ENCODE results near the gene MAP3K2.
"Not testable (repeated sequence)": the region's sequence is repeated elsewhere in the genome, so short reads cannot be mapped to it uniquely, and the experiment has no call there.

MAP3K2 gene

DNA sequence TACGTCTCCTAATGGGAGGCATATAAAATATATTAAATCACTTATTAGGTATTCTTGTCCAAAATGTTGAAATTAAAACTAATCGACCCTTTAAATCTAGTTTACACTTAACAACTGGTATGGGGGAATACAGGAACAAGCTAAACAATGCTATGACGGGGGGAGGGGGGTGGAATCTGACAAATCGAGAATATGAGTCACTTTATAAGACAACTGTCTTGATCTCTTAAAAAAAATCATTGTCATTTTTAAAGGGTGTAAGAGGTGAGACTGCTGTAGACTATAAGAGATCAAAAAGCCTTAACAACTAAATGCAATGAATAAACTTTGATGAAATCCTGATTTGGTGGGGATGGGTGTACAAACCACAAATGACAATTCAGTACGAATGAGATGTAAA lies 6.0 kb downstream of the MAP3K2 start:
- DNase-seq: no peak

- no peak for DNase-seq
These were observed 7.9 kb downstream of the MAP3K2 start for GRCh38 chr2:127379712-127380355.

DNA sequence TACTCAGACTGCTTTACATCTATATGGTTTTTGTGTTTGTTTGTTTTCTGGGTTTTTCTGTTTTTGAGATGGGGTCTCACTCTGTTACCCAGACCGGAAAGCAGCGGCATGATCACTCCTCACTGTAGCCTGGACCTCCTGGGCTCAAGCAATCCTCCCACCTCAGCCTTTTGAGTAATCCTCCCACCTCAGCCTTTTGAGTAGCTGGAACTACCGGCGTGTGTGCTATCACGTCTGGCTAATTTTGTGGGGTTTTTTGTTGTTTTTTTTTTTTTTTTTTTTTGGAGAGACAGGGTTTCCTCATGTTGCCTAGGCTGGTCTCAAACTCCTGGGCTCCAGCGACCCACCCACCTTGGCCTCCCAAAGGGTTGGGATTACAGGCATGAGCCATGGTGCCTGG lies 9.1 kb downstream of the MAP3K2 start:
- DNase-seq: no peak

- no peak for DNase-seq
These were observed 10.5 kb downstream of the MAP3K2 start for GRCh38 chr2:127377262-127377661.

DNA sequence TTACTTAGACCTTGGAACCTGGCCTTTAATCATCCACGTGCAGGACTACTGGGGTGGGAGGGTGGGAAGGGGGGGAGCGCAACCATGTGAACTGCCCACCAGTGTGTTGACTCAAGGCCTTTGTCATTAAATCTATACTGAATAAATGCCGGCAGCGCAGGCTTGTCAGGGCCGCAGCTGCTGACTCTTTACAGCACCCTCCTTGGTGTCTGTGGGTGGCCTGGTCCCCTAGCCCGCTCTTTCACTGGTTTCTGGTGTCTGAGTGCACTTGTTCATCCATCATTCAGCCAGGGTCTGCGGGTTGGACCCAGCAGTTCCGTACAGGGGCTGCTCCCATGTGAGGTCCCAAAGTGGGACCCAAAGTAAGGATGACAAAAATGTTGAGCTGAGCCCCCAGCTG lies 11.5 kb downstream of the MAP3K2 start:
- DNase-seq: no peak

DNA sequence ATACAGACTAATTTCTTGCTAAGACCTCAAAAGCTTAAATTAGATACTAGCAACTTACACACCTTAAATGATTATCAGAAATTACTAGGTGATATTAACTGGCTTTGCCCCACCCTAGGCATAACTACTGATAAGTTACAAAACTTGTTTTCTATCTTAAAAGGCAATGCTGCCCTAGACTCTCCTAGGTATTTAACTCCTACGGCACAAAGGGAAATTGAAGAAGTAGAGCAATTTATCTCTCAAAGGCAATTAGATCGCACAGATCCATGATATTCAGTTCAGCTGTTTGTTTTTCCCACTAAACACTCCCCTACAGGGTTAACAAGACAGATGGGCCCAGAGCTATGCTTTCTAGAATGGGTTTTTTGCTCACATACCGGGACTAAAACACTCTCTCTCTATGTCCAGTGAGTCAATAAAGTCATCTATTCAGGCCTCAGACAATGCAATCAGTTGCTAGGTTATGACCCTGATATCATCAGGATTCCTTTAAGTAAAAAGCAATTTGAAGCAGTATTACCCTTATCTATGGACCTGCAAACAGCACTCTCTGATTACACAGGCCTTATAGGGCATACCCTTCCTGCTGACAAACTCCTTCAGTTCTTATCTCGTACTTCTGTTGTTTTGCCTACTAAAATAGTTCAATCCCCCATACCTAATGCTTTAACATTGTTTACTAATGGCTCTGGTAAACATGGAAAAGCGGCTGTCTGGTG lies 14.3 kb downstream of the MAP3K2 start:
- no peak for DNase-seq

GRCh38 chr2:127371037-127371436 lies 16.7 kb downstream of the MAP3K2 start:
- no peak for DNase-seq

DNA sequence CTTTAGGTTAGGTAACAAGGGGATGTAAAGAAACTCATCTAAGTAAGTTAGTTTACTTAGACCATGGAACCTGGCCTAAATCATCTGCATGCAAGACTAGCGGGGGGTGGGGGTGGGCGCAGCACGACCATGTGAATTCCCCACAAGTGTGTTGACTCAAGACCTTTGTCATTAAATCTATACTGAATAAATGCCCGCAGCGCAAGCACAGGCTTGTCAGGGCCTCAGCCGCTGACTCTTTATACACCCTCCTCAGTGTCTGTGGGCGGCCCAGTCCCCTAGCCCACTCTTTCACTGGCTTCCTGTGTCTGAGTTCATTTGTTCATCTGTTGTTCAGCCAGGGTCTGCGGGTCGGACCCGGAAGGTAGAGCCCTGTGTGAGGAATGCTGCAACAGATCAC lies 17.8 kb downstream of the MAP3K2 start:
- DNase-seq: no peak

GRCh38 chr2:127365211-127365643 lies 22.5 kb downstream of the MAP3K2 start:
- peak; percentile 29 for DNase-seq

- peak; percentile 64 for DNase-seq
These were observed 24.8 kb downstream of the MAP3K2 start for GRCh38 chr2:127362971-127363370.

GRCh38 chr2:127361929-127362885 lies 25.6 kb downstream of the MAP3K2 start:
- no peak for DNase-seq

- DNase-seq: no peak
These were observed 27.5 kb downstream of the MAP3K2 start for GRCh38 chr2:127360242-127360641.

- no peak for DNase-seq
These were observed 28.3 kb downstream of the MAP3K2 start for GRCh38 chr2:127359520-127359919.

GRCh38 chr2:127358971-127359370 lies 28.8 kb downstream of the MAP3K2 start:
- DNase-seq: no peak

- DNase-seq: peak; percentile 55
These were observed 29.7 kb downstream of the MAP3K2 start for GRCh38 chr2:127358044-127358443.

DNA sequence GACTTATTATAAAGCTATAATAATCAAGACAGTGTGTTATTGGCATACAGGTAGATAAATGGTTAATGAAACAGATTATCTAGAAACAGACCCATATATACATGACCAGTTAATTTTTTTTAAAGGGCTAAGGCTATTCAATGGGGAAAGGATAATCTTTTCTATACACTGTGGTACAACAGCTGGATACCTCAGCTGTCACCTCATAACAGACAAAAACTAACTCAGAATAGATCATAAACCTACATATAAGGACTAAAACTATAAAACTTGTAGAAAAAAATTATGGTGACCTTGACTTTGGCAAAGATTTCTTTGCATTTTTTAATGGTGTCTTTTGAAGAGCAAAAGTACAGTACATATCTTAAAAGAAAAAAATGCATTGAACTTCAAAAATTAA lies 30.2 kb downstream of the MAP3K2 start:
- DNase-seq: no peak

DNA sequence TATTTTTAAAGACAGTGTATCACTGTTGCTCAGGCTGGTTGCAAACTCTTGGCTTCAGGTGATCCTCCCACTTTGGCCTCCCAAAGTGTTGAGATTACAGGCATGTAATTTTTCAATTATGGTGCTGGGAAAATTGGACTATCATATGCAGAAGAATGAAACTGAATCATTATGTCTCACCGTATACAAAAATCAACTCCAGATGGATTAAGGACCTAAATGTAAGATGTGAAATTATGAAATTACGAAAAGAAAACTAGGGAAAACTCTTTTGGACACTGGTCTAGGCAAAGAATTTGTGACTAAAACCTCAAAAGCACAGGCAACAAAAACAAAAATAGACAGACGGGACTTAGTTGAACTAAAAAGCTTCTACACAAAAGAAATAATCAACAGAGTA lies 31.2 kb downstream of the MAP3K2 start:
- DNase-seq: no peak

DNA sequence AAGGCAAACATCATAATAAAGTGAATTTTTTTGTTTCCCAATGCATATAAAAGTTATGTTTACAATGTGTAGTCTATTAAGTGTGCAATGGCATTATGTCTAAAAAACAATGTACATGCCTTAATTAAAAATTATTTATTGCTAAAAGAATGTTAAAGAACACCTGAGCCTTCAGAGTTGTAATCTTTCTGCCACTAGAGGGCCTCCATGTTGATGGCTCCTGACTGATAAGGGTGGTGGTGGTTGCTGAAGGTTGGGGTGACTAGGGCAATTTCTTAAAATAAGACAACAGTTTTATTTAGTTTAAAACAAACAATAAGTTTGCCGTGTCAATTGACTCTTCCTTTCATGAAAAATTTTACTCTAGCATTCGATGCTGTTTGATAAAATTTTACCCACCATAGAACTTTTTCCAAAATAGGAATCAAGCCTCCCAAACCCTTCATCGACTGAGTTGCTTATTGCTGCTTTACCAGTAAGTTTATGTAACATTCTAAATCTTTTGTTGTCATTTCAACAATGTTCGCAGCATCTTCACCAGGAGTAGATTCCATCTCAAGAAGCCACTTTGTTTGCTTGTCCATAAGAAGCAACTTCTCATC lies 32.3 kb downstream of the MAP3K2 start:
- DNase-seq: no peak

- not testable (repeated sequence) for DNase-seq
These were observed 33.7 kb downstream of the MAP3K2 start for GRCh38 chr2:127353873-127354676.

DNA sequence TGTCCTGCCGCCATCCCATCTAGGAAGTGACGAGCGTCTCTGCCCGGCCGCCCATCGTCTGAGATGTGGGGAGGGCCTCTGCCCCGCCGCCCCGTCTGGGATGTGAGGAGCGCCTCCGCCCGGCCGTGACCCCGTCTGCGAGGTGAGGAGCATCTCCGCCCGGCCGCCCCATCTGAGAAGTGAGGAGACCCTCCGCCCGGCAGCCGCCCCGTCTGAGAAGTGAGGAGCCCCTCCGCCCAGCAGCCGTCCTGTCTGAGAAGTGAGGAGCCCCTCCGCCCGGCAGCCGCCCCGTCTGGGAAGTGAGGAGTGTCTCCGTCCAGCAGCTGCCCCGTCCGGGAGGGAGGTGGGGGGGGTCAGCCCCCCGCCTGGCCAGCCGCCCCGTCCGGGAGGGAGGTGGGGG lies 34.6 kb downstream of the MAP3K2 start:
- not testable (repeated sequence) for DNase-seq

DNA sequence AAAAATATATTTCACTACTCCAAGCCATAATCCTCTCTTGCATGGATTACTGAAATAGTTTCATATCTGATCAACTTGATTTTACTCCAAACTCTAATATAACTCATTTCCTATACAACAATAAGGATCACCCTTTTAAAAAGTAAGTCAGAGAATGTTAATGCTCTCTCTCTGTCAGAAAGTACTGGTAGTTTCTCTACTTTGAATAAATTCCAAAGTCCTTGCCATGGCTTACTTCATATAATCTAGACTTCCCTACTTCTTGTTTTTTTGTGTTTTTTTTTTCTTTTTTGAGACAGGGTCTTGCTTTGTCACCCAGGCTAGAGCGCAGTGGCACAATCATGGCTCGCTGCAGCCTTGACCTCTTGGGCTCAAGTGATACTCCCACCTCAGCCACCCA lies 36.2 kb downstream of the MAP3K2 start:
- DNase-seq: no peak

GRCh38 chr2:127348426-127349000 lies 39.3 kb downstream of the MAP3K2 start:
- no peak for DNase-seq

Measured in NCI-H226 (cell line).